GM12878 (cell line): ENCODE results near the gene REEP1. TPM values are rescaled to one million over a fixed set of nuclear protein-coding genes. Genes with fewer than 3 reads are reported as not detected.

Experiments
- ATAC-seq: fragments of 200-7000 bp; cut with Tn5 transposase; 3 replicates; pipeline ENCODE4 v1.9.1; 2020; ENCODE audit warnings: mild to moderate bottlenecking, moderate library complexity
- BruUV-seq: library from RNA; stranded (reverse); fragments of 400-500 nt; replicated peaks from 2 replicates; lab custom pipeline; 2021; lab: Mats Ljungman, UMichigan
- CTCF ChIA-PET: fragments of 300-600 bp; sonication (Branson Sonifier 250); formaldehyde crosslinking; extraction: SDS; loops from one replicate; lab custom pipeline; 2021; ENCODE audit warnings: inconsistent platforms; lab: Yijun Ruan, JAX
- POLR2A ChIA-PET: fragments of 350-600 bp; formaldehyde crosslinking; extraction: SDS; loops from one replicate; lab custom pipeline; 2021; ENCODE audit warnings: inconsistent platforms; lab: Charles Lee
- RAD21 ChIA-PET: fragments of 300-600 bp; sonication (Branson Sonifier 250); formaldehyde crosslinking; loops from one replicate; lab custom pipeline; 2023; ENCODE audit warnings: antibody characterized with exemption; ENCODE audit not compliant: unreplicated experiment; lab: Charles Lee
- SMC1A ChIA-PET: fragments of 300-600 bp; sonication (Branson Sonifier 250); formaldehyde crosslinking; loops from one replicate; lab custom pipeline; 2023; ENCODE audit not compliant: unreplicated experiment, uncharacterized antibody; lab: Charles Lee
- DNase-seq: peaks from one replicate; pipeline ENCODE4 v3.0.0-alpha.2; 2011; ENCODE audit warnings: low read depth, low spot score
- FAIRE-seq: peaks from 3 replicates; lab custom pipeline; 2011; peaks lifted over from hg19 to GRCh38; lab: Jason Lieb, UNC
- H2AFZ ChIP-seq: 2 replicates; pipeline ENCODE4 v1.6.0; 2011; ENCODE audit warnings: low read depth, low read length, control low read depth; ENCODE audit not compliant: control insufficient read depth
- H3K27ac ChIP-seq: 2 replicates; pipeline ENCODE4 v1.5.1; 2011; ENCODE audit warnings: control low read depth; ENCODE audit not compliant: control insufficient read depth, insufficient read depth
- H3K27me3 ChIP-seq, 2 experiments: replicated peaks in 1 of 2; 2 replicates each; pipeline versions ENCODE4 v1.6.0 to v1.6.1; 2011; ENCODE audit warnings: low read length in 1 of 2; ENCODE audit not compliant: control insufficient read depth in 2 of 2, insufficient read depth in 2 of 2
- H3K36me3 ChIP-seq, 2 experiments: 2 replicates each; pipeline ENCODE4 v1.5.1; 2011; ENCODE audit warnings: low read length in 1 of 2; ENCODE audit not compliant: control insufficient read depth in 2 of 2, insufficient read depth in 2 of 2
- H3K4me1 ChIP-seq: 2 replicates; pipeline ENCODE4 v1.6.1; 2011; ENCODE audit warnings: mild to moderate bottlenecking, low read length, moderate library complexity, mixed read lengths; ENCODE audit not compliant: control insufficient read depth, insufficient read depth
- H3K4me2 ChIP-seq: 2 replicates; pipeline ENCODE4 v1.6.0; 2011; ENCODE audit warnings: control low read depth; ENCODE audit not compliant: control insufficient read depth, insufficient read depth
- H3K4me3 ChIP-seq: fragments of 200-600 bp; sonication (generic); 2 replicates; pipeline ENCODE4 v1.5.1; 2016
- H3K79me2 ChIP-seq: 2 replicates; pipeline ENCODE4 v1.6.0; 2011; ENCODE audit warnings: low read length; ENCODE audit not compliant: control insufficient read depth, insufficient read depth
- H3K9ac ChIP-seq: 2 replicates; pipeline ENCODE4 v1.8.0; 2011; ENCODE audit warnings: low read length, control low read depth, mixed read lengths; ENCODE audit not compliant: control insufficient read depth, insufficient read depth
- H3K9me3 ChIP-seq: replicated peaks from 3 replicates; pipeline ENCODE4 v1.5.1; 2011; ENCODE audit warnings: mild to moderate bottlenecking, low read length; ENCODE audit not compliant: control insufficient read depth, insufficient read depth
- H4K20me1 ChIP-seq: 2 replicates; pipeline ENCODE4 v1.6.0; 2011; ENCODE audit not compliant: control insufficient read depth, insufficient read depth
- BCL11A ChIP-seq: IDR thresholded peaks from 2 replicates; pipeline ENCODE4 v1.6.1; 2011; ENCODE audit warnings: low read depth, low read length
- BRCA1 ChIP-seq: IDR thresholded peaks from 2 replicates; pipeline ENCODE4 v1.6.1; 2011; ENCODE audit warnings: low read depth, low read length, improper control_type of control experiment
- CBX5 ChIP-seq: sonication (generic); IDR thresholded peaks from 2 replicates; pipeline ENCODE4 v1.6.1; 2016; ENCODE audit warnings: low read depth, moderate library complexity, mild to moderate bottlenecking, inconsistent platforms
- EP300 ChIP-seq, 2 experiments: fragments of 150-350 bp in 1 of 2; IDR thresholded peaks; 2 replicates each; pipeline ENCODE4 v1.6.1; 2011 to 2012; ENCODE audit warnings: low read depth in 2 of 2, low read length in 2 of 2, borderline replicate concordance in 1 of 2, improper control_type of control experiment in 1 of 2, inconsistent platforms in 1 of 2; ENCODE audit not compliant: control insufficient read depth in 1 of 2
- ESRRA ChIP-seq: IDR thresholded peaks from 2 replicates; pipeline ENCODE4 v1.6.1; 2012; ENCODE audit warnings: mild to moderate bottlenecking, low read length, improper control_type of control experiment
- JUND ChIP-seq: IDR thresholded peaks from 2 replicates; pipeline ENCODE4 v1.6.1; 2012; ENCODE audit warnings: low read depth, mild to moderate bottlenecking, low read length, improper control_type of control experiment, moderate library complexity
- KDM1A ChIP-seq: fragments of 200-600 bp; sonication (generic); IDR thresholded peaks from 2 replicates; pipeline ENCODE4 v1.6.1; 2016; ENCODE audit warnings: borderline replicate concordance
- PAX5 ChIP-seq: IDR thresholded peaks from 2 replicates; pipeline ENCODE4 v1.6.1; 2011; ENCODE audit warnings: low read depth, low read length, borderline replicate concordance
- SMARCA5 ChIP-seq: fragments of 450-650 bp; IDR thresholded peaks from 2 replicates; pipeline ENCODE4 v1.6.1; 2017; ENCODE audit warnings: mild to moderate bottlenecking
- SMC3 ChIP-seq: IDR thresholded peaks from 2 replicates; pipeline ENCODE4 v1.6.1; 2011; ENCODE audit warnings: low read length, improper control_type of control experiment, borderline replicate concordance
- STAT3 ChIP-seq: IDR thresholded peaks from 2 replicates; pipeline ENCODE4 v1.6.1; 2011; ENCODE audit warnings: low read depth, low read length, improper control_type of control experiment
- TCF7 ChIP-seq: IDR thresholded peaks from 2 replicates; pipeline ENCODE4 v1.6.1; 2014; ENCODE audit warnings: antibody characterized with exemption, borderline replicate concordance
- WGBS: methylation state at CpG from one replicate; pipeline ENCODE4 v1.1.6; 2016; ENCODE audit warnings: low lambda C conversion rate; ENCODE audit not compliant: insufficient replicate concordance, insufficient coverage; ENCODE audit errors: missing lambda C conversion rate; 5-methylcytosine and 5-hydroxymethylcytosine counted together
- in situ Hi-C: fragments of 300-500 bp; cut with MboI; formaldehyde crosslinking; loops from 9 replicates; pipeline ENCODE4 v1.14.3; 2018; ENCODE audit warnings: mixed read lengths
- intact Hi-C: fragments of 100-400 bp; cut with micrococcal nuclease; formaldehyde crosslinking; loops from one replicate; pipeline ENCODE4 v1.14.2; 2022; ENCODE audit not compliant: unreplicated experiment
- polyA plus RNA-seq, 11 experiments: library from polyadenylated mRNA; depleted of rRNA in 4 of 11; unstranded in 6 of 11; stranded (reverse) in 5 of 11; fragments of >200 nt; fragmentation: Nextera tagmentation in 4 of 11; fragmentation: Illumina TruSeq in 1 of 11; extraction: Ambion mirVana in 4 of 11; extraction: Trizol in 1 of 11; gene quantifications; 1 replicate in 1 of 11; 2 replicates in 10 of 11; pipeline versions ENCODE4 v1.2.1 to v1.2.3, GENCODE V29; 2011 to 2016; ENCODE audit warnings: inconsistent platforms in 2 of 11, missing spikeins in 2 of 11, low read depth in 1 of 11
- total RNA-seq, 4 experiments: library from RNA; depleted of rRNA in 3 of 4; stranded (reverse); fragments of >200 nt in 3 of 4; fragmentation: Illumina TruSeq in 1 of 4; extraction: Trizol in 1 of 4; gene quantifications; 2 replicates each; pipeline versions ENCODE4 v1.2.1 to v1.2.3, GENCODE V29; 2013 to 2021

REEP1 gene
- total and polyA plus RNA-seq, 10 of the 15 experiments (the other 5 are each of a cell fraction or from before 2014, with no cell fraction given) = 0.02 to 0.30 (median 0.09) TPM; not detected in 1

DNA sequence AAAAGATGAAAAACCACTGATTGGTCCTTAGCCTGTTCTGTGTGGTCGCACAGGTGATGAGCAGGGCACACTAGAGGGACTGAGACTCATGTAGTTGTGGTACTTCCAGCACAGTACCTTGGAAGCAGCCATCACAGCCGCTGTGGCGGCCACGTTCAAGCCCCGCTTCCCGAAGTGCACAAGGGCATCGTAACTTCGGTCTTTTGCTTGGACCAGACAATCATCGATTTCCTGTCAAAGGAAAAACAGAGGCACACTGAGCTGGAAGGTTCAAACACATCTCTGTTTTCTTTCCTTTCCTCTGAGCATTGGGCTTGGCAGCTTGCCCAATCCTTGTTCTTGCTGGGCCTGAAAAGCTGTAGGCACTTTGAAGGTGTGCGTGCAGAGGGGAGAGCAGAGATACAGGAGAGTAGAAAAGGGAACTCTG lies 85.6 kb downstream of the REEP1 start:
- Histone ChIP-seq H3K4me3 (no peak overlapping the region), H3K27ac (no peak overlapping the region), H4K20me1 (no peaks in the 10 kb centered on the region)
- TF ChIP-seq SMARCA5 (no peak), CBX5 (no peak), TCF7 (no peak)
- TF ChIP-seq, all 136 proteins: peak for 0
- ChIA-PET CTCF (interaction anchor here (0.6 to 1.2 kb wide), 3 partner anchors 30 to 43 kb away, joined by 3 read pairs; no protein-coding TSS in a partner anchor), RAD21 (no interaction called here), SMC1A (interaction anchor here (1.6 to 3.7 kb wide), 2 partner anchors 19 to 27 kb away, joined by 3 to 18 read pairs; no protein-coding TSS in a partner anchor), POLR2A (no interaction called here)
- Histone ChIP-seq H3K4me1 (peaks cover 15% of the 10 kb centered on the region), H3K9me3 (no peaks in the 10 kb centered on the region), H3K36me3 (no peaks in the 10 kb centered on the region), H3K79me2 (no peaks in the 10 kb centered on the region), H3K4me2 (no peak overlapping the region), H2AFZ (no peak overlapping the region), H3K9ac (no peak overlapping the region), H3K27me3 (no peaks in the 10 kb centered on the region)
- ATAC-seq (no peak), FAIRE-seq (no peak), DNase-seq (no peak)
- in situ Hi-C loops (no loop called here), intact Hi-C loops (no loop called here)
- WGBS = 83% methylated on average over 10 of the region's 10 CpGs
- no TSS peak for BruUV-seq

DNA sequence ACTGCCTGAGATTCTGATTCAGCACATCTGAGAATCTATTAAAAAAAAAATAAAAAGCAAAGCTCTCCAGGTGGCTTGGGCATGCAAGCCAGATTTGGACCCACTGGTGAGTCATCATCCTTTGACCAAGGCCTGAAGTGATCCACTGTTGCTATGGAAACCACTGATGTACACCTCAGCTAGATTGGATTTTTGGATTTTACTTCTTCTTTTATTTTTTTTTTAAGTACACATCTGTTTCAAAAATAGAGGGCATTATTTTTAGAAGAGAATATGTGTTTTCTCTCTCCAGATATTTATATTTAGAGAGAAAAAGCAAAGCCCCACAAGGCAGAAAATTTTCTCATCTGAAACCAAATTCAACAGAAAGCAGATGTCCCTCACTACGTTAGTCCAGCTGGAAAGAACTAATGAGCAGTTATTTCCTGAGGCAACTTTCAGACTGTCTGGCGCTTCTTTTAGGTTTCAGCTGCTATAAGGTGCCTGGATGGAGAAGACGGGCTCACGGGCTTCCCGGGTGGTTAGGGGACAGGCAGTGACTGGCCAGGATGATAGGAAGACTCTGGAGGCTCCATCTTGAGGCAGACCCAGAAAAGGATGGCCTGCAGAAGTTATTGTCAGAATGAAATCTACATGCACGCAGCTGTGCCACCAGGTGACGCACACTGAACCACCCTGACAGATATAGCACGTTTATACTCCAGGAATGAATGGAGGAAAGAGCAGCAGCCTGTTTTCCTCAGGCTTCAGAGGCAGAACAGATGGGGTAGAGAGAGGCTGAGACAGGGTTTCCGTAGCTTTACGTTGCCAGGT lies 87.6 kb downstream of the REEP1 start:
- Histone ChIP-seq H3K27me3 (no peaks in the 10 kb centered on the region), H3K4me1 (peaks cover 15% of the 10 kb centered on the region), H2AFZ (peak overlapping the region; percentile 93), H3K36me3 (no peaks in the 10 kb centered on the region), H3K9me3 (no peaks in the 10 kb centered on the region), H3K79me2 (no peaks in the 10 kb centered on the region), H4K20me1 (no peaks in the 10 kb centered on the region), H3K4me2 (peak overlapping the region; percentile 76), H3K9ac (no peak overlapping the region), H3K27ac (peak overlapping the region; percentile 39; the same call in 1 of the 2 replicates), H3K4me3 (no peak overlapping the region)
- in situ Hi-C loops = no loop called here
- peak; percentile 89 for FAIRE-seq
- WGBS = 0% methylated on average over 10 of the region's 10 CpGs
- POLR2A ChIA-PET = interaction anchor here (1.4 to 1.5 kb wide), 2 partner anchors 8 to 25 kb away, joined by 3 read pairs; no protein-coding TSS in a partner anchor
- intact Hi-C loops = no loop called here
- SMC1A ChIA-PET = interaction anchor here (0.8 to 3.7 kb wide), 16 partner anchors 12 to 193 kb away, joined by 3 to 28 read pairs (median 4); no protein-coding TSS in a partner anchor
- ATAC-seq = peak; percentile 93
- CTCF ChIA-PET = interaction anchor here (0.9 to 4.1 kb wide), 15 partner anchors 9 to 122 kb away, joined by 3 to 41 read pairs (median 6); partner anchors contain the start of genes IMMT and MRPL35
- no TSS peak for BruUV-seq
- DNase-seq = peak; percentile 52
- RAD21 ChIA-PET = interaction anchor here (0.6 to 3.0 kb wide), 11 partner anchors 11 to 226 kb away, joined by 3 to 17 read pairs (median 4); no protein-coding TSS in a partner anchor
- TF ChIP-seq PAX5 (0 out of 2 replicates have a peak, but pooled peaks have one; percentile 50), KDM1A (no peak), STAT3 (no peak), JUND (no peak), BRCA1 (no peak), SMC3 (peak; percentile 79), BCL11A (peak; percentile 71), ESRRA (no peak), EP300 (IDR thresholded peaks at IDR 0.05; ENCODE audit: borderline replicate concordance in 1 of 2, control insufficient read depth in 1 of 2, low read depth in 2 of 2, low read length in 2 of 2) (peak in 1 of 2 experiments; percentile 74; a peak in 2 of 4 replicates)
